GM10266 (cell line): Measurements from ENCODE around the gene PROX2.

Source experiments
- DNase-seq: peaks from one replicate; pipeline ENCODE4 v3.0.0; 2012; ENCODE audit errors: extremely low spot score
- CTCF ChIP-seq: IDR thresholded peaks from 2 replicates; pipeline ENCODE4 v1.5.1; 2012; ENCODE audit warnings: mild to moderate bottlenecking, low read depth; ENCODE audit not compliant: control insufficient read depth, insufficient read depth; ENCODE audit errors: missing control alignments

Gene PROX2

GRCh38 chr14:74855945-74856344 is 20.0 kb downstream of the PROX2 start:
- TF ChIP-seq CTCF = no peak
- DNase-seq = no peak

GRCh38 chr14:74855021-74855420 is 20.9 kb downstream of the PROX2 start:
- no peak for DNase-seq
- TF ChIP-seq CTCF = no peak

- TF ChIP-seq CTCF = no peak
Measured at GRCh38 chr14:74853581-74853980, 22.4 kb downstream of the PROX2 start.

GRCh38 chr14:74852922-74853530 is 22.9 kb downstream of the PROX2 start:
- no peak for DNase-seq
- no peak for TF ChIP-seq CTCF

More at GRCh38 chr14:74853581-74853980, 22.4 kb downstream of the PROX2 start:
- no peak for DNase-seq

GRCh38 chr14:74848768-74849167 is 27.2 kb downstream of the PROX2 start:
- DNase-seq = no peak
- TF ChIP-seq CTCF = no peak

- TF ChIP-seq CTCF = no peak
- DNase-seq = no peak
Measured at GRCh38 chr14:74846968-74847665, 28.8 kb downstream of the PROX2 start.

GRCh38 chr14:74846168-74846567 is 29.8 kb downstream of the PROX2 start:
- no peak for DNase-seq
- TF ChIP-seq CTCF = no peak
